Suprapubic skin (tissue), 4 donors: ENCODE measurements around the gene SERPINA1. TPM values are rescaled to one million over a fixed set of nuclear protein-coding genes. Genes with fewer than 3 reads are reported as not detected.
"Not testable (repeated sequence)": the region's sequence is repeated elsewhere in the genome, so short reads cannot be mapped to it uniquely, and the experiment has no call there.

Experiments
- DNase-seq, 2 donors: peaks; one replicate each; pipeline ENCODE4 v3.0.0-alpha.2; 2019; ENCODE audit warnings: low spot score in 2 of 2
- H3K27ac ChIP-seq: fragments of 200-600 bp; sonication (generic); one replicate; pipeline ENCODE4 v1.5.1; 2019
- H3K27me3 ChIP-seq: fragments of 200-600 bp; sonication (generic); one replicate; pipeline ENCODE4 v1.5.1; 2019
- H3K36me3 ChIP-seq: fragments of 200-600 bp; sonication (generic); one replicate; pipeline ENCODE4 v1.5.1; 2019
- H3K4me1 ChIP-seq: fragments of 200-600 bp; sonication (generic); one replicate; pipeline ENCODE4 v1.5.1; 2019
- H3K4me3 ChIP-seq: fragments of 200-600 bp; sonication (generic); one replicate; pipeline ENCODE4 v1.5.1; 2019; ENCODE audit warnings: mild to moderate bottlenecking
- H3K9me3 ChIP-seq: fragments of 200-600 bp; sonication (generic); one replicate; pipeline ENCODE4 v1.5.1; 2019
- EP300 ChIP-seq: sonication (generic); formaldehyde crosslinking; IDR thresholded peaks from one replicate; pipeline ENCODE4 v1.6.1; 2017; ENCODE audit warnings: antibody characterized with exemption
- POLR2A ChIP-seq, 2 donors: fragments of 450-650 bp; IDR thresholded peaks; one replicate each; pipeline ENCODE4 v1.6.1; 2017; ENCODE audit warnings: antibody characterized with exemption in 2 of 2, mild to moderate bottlenecking in 2 of 2, moderate library complexity in 2 of 2
- POLR2AphosphoS5 ChIP-seq, 3 donors: sonication (generic); formaldehyde crosslinking; IDR thresholded peaks; one replicate each; pipeline ENCODE4 v1.6.1; 2017; ENCODE audit warnings: antibody characterized with exemption in 3 of 3
- WGBS: methylation state at CpG from one replicate; pipeline ENCODE4 v1.1.5; 2018; 5-methylcytosine and 5-hydroxymethylcytosine counted together
- total RNA-seq, 4 donors: library from RNA; depleted of rRNA; stranded (reverse); fragments of >200 nt; gene quantifications; one replicate each; pipeline ENCODE4 v1.1.0, GENCODE V29; 2016
- TF ChIP-seq, protein P1 (sequence below), 2 donors: fragments of 200-600 bp in 1 of 2; fragments of 450-650 bp in 1 of 2; sonication (generic) in 1 of 2; IDR thresholded peaks; one replicate each; pipeline ENCODE4 v1.5.1; 2016 to 2019; ENCODE audit warnings: antibody characterized with exemption in 2 of 2, mild to moderate bottlenecking in 1 of 2, moderate library complexity in 1 of 2

The SERPINA1 gene
- total RNA-seq, 4 donors from 2014 or later = 4.7 to 62.4 (median 7.5) TPM

GRCh38 chr14:94354638-94355185 lies 33.7 kb downstream of the SERPINA1 start:
- Histone ChIP-seq H3K4me3 (no peak overlapping the region), H3K4me1 (peaks cover 7% of the 10 kb centered on the region), H3K9me3 (no peaks in the 10 kb centered on the region), H3K27ac (no peak overlapping the region), H3K27me3 (no peaks in the 10 kb centered on the region), H3K36me3 (no peaks in the 10 kb centered on the region)
- TF ChIP-seq EP300 (no peak), POLR2AphosphoS5 (IDR thresholded peaks at IDR 0.05) (no peak), POLR2A (IDR thresholded peaks at IDR 0.05) (no peak)
- TF ChIP-seq, protein P1, sequence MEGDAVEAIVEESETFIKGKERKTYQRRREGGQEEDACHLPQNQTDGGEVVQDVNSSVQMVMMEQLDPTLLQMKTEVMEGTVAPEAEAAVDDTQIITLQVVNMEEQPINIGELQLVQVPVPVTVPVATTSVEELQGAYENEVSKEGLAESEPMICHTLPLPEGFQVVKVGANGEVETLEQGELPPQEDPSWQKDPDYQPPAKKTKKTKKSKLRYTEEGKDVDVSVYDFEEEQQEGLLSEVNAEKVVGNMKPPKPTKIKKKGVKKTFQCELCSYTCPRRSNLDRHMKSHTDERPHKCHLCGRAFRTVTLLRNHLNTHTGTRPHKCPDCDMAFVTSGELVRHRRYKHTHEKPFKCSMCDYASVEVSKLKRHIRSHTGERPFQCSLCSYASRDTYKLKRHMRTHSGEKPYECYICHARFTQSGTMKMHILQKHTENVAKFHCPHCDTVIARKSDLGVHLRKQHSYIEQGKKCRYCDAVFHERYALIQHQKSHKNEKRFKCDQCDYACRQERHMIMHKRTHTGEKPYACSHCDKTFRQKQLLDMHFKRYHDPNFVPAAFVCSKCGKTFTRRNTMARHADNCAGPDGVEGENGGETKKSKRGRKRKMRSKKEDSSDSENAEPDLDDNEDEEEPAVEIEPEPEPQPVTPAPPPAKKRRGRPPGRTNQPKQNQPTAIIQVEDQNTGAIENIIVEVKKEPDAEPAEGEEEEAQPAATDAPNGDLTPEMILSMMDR (IDR thresholded peaks at IDR 0.05) = no peak
- DNase-seq = peak in 1 of 2 donors; percentile 37
- whole genome bisulfite sequencing = 89% methylated on average over 3 of the region's 3 CpGs

DNA sequence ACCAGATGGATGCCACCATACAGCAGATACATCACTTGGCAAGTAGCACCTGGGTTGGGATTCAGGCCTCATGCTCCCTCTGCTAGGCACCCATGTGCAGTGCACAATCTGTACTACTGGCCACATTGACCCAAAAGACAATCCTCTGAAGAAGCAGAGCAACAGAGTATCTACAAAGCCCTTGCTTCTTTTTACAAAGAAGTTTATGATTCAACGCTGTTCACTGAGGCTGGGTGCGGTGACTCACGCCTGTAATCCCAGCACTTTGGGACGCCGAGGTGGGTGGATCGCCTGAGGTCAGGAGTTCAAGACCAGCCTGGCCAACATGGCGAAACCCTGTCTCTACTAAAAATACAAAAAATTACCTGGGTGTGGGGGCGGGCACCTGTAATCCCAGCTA lies 34.2 kb downstream of the SERPINA1 start:
- 98% methylated on average over 8 of the region's 8 CpGs for WGBS
- not testable (repeated sequence) for H3K4me1 ChIP-seq, H3K27ac ChIP-seq, H3K9me3 ChIP-seq, H3K27me3 ChIP-seq, H3K4me3 ChIP-seq, H3K36me3 ChIP-seq
- peak in 1 of 2 donors; percentile 23 for DNase-seq

GRCh38 chr14:94349276-94349675 lies 39.1 kb downstream of the SERPINA1 start:
- Histone ChIP-seq H3K4me3 (no peak overlapping the region), H3K36me3 (no peaks in the 10 kb centered on the region), H3K9me3 (no peaks in the 10 kb centered on the region), H3K4me1 (peaks cover 11% of the 10 kb centered on the region), H3K27me3 (no peaks in the 10 kb centered on the region), H3K27ac (no peak overlapping the region)
- no peak for TF ChIP-seq POLR2A (IDR thresholded peaks at IDR 0.05)
- TF ChIP-seq, protein P1 (IDR thresholded peaks at IDR 0.05) = no peak
- TF ChIP-seq POLR2AphosphoS5 (IDR thresholded peaks at IDR 0.05) = no peak
- TF ChIP-seq EP300 = no peak
- WGBS = 78% methylated on average over 5 of the region's 7 CpGs
- no peak for DNase-seq

DNA sequence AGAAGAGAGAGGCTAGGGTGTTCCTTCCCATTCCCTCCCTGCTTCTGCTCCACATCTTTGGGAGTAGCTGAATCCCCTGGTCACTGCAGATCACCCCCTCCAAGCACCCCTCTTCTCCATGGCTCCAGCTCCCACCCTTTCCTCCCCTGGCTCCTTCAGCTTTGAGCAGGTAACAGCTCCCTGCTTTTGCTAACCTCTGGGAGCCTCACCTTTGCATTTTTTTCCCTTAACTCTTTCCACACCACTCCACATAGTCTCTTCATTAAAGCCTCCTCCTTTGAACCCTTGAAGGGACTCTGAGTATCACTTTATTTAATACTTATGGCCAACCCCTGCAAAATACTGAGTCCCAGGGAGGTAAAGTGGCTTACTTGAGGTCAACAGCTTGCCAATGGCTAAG lies 39.6 kb downstream of the SERPINA1 start:
- Histone ChIP-seq H3K27ac (no peak overlapping the region), H3K36me3 (no peaks in the 10 kb centered on the region), H3K4me1 (peaks cover 15% of the 10 kb centered on the region), H3K9me3 (no peaks in the 10 kb centered on the region), H3K4me3 (no peak overlapping the region), H3K27me3 (no peaks in the 10 kb centered on the region)
- DNase-seq = no peak
- TF ChIP-seq POLR2AphosphoS5 (IDR thresholded peaks at IDR 0.05) (no peak), POLR2A (IDR thresholded peaks at IDR 0.05) (no peak), EP300 (no peak)
- TF ChIP-seq, protein P1 (IDR thresholded peaks at IDR 0.05) = no peak

DNA sequence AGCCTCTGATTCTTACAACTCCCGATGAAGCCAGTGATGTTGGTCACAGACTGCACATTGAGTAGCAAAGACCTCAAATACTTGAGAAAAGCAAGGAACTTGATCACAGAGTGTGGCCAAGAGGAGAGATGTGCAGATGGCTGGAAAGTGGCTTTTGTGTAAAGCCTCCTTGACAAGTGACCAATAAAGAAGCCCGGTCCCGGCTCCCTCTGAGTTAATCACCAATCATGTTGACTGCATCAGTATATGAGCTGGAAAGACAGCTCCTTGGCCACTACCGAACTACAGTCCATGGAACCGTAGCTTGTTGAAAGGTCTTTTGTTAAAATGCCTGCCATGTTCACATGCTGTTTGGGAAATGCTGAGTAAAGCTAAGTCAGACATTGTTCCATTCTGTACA lies 41.6 kb downstream of the SERPINA1 start:
- H3K27me3 ChIP-seq = no peaks in the 10 kb centered on the region
- DNase-seq = no peak
- no peak overlapping the region for H3K4me3 ChIP-seq
- 94% methylated on average over 5 of the region's 5 CpGs for WGBS
- H3K4me1 ChIP-seq = peaks cover 35% of the 10 kb centered on the region
- no peak overlapping the region for H3K27ac ChIP-seq
- TF ChIP-seq POLR2A (IDR thresholded peaks at IDR 0.05) = no peak
- no peak for TF ChIP-seq POLR2AphosphoS5 (IDR thresholded peaks at IDR 0.05)
- no peak for TF ChIP-seq EP300
- no peaks in the 10 kb centered on the region for H3K9me3 ChIP-seq
- H3K36me3 ChIP-seq = no peaks in the 10 kb centered on the region

DNA sequence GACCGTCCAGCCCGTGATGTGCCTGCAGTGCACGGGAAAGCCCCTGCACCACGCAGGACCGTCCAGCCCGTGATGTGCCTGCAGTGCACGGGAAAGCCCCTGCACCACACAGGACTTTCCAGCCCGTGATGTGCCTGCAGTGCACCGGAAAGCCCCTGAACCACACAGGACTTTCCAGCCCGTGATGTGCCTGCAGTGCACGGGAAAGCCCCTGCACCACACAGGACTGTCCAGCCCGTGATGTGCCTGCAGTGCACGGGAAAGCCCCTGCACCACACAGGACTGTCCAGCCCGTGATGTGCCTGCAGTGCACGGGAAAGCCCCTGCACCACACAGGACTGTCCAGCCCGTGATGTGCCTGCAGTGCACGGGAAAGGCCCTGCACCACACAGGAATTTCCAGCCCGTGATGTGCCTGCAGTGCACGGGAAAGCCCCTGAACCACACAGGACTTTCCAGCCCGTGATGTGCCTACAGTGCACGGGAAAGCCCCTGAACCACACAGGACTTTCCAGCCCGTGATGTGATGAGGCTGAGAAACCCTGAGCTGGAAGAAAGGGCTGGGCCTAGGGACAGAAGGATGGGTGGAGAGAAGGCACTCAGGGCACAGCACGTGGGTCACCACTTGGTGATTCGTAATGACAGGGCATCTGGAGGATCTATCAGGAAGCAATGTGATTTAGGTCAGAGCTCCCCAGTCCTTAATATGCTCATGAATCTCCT lies 42.2 kb downstream of the SERPINA1 start:
- not testable (repeated sequence) for DNase-seq, H3K36me3 ChIP-seq, H3K4me3 ChIP-seq, H3K9me3 ChIP-seq, H3K27me3 ChIP-seq, H3K27ac ChIP-seq
- WGBS = 28% methylated on average over 4 of the region's 24 CpGs
- peaks cover 41% of the 10 kb centered on the region for H3K4me1 ChIP-seq
